Stimulated activated CD8-positive, alpha-beta memory T cell treated with anti-CD3 and anti-CD28 coated beads, Interleukin-4, amount 100 ng/mL, for 4 hours (primary cell): ENCODE data around the gene RNF150.

Experiments
- DNase-seq, 2 donors: peaks; one replicate each; pipeline ENCODE4 v3.0.0-alpha.2; 2020; ENCODE audit warnings: low read depth in 2 of 2, low spot score in 1 of 2

RNF150 gene

DNA sequence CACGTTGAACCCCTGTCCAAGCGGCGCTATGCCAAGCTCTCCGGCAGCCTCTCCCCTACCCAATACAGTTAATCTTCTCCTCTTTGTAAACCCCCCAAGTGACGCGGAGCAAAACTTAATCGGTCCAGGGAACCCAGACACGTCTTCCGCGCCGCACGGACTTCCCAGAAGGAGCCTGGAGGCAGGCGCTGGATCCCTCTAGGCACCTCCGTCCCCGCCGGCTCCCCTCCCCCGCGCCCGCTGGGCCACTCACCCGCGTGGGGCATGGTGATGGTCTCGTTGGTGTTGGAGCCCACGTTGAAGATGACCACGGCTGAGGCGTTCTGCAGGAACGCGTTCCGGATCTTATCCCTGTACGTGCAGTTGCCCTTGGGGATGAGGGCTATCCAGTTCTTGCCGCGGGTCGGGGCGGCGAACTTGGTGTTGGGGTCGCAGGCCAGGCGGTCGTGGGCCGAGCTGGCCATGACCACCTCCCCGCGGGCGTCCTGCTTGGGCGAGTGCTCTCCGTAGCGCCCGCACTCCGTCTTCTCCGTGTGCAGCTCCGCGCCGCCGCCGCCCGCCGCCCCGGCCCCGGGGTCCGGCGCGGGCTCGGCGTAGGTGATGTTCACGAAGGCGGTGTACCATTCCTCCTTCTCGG is 1.1 kb downstream of the RNF150 start:
- DNase-seq, result no peak

DNA sequence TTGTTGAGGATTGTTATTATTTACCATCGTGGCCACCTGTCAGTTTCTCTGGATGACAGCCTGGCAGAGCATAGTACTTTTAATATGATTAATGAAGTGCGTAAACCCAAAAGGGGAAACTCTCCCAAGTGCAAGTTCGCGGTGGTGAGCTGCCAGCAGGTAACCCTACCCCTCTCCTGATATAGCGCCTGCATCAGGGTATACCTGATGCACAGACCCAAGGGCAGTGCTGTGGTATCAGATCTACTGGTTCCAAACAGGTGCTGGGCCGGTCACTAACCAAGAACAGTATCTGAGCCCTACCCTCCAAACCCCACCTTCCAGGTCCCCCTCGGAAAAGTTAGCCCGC is 1.6 kb downstream of the RNF150 start:
- DNase-seq, result no peak

DNA sequence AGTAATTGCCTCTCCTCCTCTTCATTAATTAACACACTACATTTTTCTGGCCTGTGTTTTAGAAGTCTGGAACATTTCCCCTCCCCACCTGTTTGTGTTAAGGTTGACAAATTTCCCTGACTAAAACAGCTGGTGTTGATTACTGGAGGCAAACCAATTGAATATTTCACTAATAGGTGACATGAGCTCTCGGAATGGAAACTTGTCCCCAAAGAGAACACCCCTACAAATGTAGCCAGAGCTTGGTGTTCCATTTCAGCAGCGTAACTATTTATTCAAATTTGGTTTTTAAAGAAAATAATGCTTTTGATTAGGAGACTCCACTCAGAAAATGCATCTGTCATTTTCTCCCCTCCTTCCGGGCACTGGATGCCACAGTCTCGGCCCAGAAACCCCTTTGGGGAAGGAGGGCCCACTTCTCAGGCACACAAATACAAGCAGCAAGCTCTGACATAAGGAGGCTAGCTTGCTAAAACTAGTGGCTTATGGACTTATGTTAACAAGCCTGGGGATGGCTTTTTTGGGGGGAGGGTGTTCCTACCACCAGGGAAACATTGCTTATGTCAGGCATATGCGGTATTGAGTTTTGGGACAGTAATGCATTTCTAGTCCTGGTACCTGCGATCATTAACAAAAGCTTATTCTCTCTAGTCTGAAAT is 2.2 kb downstream of the RNF150 start:
- no peak for DNase-seq

DNA sequence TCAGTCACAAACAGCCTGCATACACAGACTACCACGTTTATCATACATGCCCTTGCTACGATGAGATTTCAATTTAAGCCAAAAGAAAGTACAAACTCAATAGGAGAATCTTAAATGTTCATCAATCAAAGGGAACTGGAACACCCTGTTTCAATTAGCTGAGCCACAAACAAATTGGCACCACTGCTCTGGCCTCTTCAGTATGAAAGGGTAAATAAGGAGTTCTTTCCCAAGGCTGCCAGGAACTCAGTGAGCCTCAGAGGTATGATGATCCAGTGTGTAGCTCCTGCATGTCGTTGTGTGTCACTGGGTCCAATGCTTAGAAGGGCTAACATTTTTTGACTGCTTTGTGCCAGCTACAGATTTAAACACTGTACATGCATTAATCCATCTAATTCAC is 5.4 kb downstream of the RNF150 start:
- no peak for DNase-seq

DNA sequence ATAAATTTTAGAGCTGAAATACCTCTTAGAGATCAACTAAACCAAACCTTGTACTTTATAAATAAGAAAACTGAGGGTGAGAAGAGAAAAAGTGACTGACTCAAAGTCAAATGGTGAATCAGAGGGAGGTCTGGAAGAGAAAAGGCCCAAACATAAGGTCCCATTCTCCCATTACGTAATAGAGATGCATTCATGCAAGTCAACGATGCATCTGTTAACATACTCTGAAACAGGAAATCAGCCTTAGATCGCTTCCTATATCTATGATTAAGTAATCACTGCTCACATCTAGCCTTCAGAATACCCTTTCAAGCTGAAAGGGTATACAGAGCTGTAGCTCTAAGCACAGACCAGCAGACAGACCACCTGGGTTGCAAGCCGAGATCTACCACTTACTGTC is 6.5 kb downstream of the RNF150 start:
- no peak for DNase-seq

DNA sequence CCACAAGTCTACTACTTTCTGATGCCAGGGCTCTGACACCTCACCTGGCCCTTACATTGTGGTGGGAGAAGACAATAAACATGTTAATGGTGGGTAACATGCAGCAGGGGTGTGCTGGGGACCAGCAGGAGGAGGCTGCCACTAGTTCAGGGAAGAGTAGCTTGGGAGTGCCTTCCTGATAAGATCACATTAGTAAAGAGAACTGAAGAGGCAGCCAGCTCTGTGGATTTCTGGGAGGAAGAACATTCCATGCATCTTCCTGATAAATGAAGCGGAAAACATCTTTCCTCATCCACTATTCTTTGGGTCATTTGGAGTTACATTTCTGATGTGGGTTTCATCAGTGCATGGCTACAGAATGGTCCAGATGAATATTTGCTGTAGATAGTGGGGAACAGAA is 9.0 kb downstream of the RNF150 start:
- no peak for DNase-seq

DNA sequence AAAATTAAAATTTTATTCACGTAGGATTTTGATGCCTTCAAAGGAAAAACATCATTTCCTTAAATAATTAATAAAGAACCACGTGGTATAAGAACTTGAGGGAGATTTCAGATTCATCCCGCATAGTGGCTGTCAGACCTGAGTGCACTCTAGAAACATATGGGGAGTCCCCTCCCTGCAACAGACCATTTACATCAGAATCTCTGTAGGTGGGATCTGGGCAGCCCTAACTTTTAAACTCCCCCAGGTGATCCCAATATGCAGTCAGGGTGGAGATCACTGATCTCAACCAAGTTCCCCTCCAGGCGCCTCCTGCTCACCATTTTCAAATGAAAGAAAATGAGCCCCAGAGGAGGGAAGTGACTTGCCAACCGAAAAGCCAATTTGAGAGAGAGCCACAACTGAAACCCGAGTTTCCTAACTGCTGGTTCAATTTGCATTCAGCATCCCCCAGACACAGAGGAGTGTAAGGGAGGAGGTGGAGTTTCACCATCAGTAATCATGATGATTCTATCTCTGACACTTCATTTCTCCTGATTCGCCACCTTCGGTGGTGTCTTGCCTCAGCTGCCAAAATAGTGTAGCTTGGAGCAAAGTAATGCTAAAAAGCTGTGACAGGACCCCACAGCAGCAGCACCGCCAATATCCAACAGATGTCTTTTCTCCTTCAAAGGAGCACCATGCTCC is 11.4 kb downstream of the RNF150 start:
- no peak for DNase-seq

DNA sequence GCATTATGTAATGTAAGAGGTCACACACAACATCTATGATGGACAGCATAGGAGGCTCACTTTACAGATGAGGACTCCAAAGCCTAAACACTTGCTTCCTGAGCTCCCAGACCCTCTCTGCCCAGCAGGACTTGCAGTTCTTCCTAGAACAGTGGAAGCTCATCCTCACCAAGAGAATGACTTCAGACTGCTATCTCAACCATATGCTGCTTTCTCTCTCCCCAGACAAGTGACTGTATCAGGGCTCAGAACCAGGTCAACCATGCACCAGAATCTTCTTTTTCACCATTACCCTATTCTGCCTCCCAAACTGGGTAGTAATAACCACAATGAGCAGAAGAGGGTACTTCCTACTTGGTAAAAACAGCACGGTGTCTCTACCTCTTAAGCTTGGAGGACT is 12.2 kb downstream of the RNF150 start:
- no peak for DNase-seq

DNA sequence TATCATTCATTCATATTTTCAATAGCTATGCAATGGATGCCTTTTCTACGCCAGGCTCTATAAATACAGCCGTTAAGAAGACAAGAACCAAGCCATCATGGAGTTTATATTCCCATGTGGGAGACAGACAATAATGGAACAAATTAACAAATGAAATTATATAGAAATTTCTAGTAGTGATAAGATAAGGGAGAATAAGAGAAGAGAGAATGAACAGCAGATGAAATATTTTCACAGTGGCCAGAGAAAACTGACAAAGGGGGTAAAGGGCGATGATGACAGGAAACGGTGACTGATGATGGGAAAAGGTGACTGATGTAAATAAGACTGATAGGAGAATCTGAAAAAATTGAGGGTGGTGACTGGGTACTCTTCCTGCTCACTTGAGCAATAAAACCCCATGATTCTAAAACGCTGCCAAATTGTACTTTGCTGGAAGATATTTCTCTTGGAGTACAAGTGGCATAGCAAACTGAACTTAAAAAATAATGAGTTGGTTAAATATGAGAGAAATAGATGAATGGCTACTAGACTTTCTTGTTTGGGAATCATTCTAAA is 13.2 kb downstream of the RNF150 start:
- DNase-seq, result no peak

DNA sequence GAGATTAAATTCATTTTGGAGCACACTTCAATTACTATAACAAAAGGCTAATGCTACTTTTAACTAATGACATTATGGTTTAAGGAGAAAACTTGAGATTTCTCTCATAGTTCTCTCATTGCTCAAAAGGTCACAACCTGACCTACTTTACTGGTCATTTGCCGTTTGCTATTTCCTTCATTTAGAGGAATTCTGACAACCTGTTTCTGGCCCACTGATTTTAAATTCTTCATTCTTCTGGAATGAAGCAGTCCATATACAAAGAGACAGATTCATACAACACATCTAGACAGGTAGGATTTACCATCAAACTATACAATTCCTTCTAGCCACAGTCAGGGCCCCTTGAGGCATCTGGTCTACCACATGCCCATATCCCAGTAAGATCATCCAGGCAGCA is 14.2 kb downstream of the RNF150 start:
- DNase-seq, result no peak

DNA sequence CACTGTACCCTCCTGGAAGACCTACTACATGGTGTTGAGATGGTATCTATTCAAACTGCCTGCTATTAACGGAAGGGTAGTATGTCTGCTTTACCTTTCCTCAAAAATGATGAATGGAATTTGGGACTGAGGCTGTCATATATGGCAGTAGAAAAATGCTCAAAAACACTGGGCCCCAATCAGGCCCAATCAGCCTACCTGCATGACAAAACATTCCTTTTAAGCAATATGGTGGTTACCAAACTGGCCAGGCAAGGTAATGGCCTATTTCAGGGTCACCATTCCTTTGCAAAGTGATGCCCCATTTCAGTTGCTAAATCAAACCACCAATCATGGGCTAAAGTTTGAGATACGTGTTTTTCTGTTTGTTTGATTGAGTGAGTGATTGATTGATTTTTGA is 14.9 kb downstream of the RNF150 start:
- no peak for DNase-seq

DNA sequence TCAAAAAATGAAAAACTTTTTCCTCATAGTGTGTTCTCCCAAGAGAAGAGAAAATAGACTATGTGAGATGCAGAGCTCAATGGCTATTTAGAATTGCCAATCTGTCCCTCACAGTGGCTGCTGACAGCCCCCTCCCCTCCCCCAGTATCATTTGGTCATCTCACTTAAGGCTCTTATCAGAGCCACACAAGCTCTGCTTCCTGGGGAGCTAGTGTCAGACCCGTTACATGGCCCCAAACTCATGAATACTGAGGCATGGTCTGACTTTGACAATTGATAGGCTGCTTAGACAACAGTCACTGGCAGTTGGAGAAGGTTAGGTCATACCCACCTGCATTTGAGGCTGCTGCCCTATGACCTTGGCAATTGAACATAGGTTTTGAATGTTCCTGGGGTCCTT is 15.3 kb downstream of the RNF150 start:
- no peak for DNase-seq

DNA sequence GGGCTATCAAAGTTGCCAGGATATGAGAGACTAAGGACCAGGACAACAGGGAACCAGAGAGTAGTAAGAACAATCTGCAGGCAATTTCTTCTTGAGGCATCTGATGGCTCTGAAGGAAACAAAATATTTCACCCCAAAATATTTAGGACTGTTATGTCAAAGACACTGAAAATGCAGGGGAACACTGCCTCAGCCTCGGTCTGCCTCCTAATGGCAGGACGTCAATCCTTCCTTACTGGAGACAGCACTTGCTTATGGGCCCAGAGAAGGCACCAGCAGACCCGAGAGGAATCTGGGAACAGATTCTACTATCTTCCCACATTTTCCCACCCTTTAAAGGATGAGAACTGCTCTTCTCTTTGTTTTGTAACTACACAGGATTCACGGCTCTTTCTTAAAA is 23.3 kb downstream of the RNF150 start:
- no peak for DNase-seq

DNA sequence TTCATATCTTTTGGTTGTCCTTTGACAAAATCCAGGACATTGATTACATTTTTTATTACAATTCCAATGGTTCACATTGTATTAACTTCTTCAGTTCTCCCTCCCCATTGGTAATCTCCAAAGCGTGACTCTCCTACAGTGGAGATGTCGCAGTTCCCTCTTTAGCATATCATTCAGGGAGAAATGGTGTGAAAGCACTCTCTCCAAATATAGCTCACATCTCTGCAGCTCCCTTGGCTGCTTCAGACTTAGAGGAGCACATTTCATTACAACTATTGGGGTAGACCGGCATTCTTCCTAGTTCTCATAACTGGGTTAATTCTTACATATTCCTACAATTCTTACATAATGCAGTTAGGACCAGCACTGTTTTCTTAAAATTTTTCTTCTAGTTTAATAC is 25.3 kb downstream of the RNF150 start:
- DNase-seq, result no peak

DNA sequence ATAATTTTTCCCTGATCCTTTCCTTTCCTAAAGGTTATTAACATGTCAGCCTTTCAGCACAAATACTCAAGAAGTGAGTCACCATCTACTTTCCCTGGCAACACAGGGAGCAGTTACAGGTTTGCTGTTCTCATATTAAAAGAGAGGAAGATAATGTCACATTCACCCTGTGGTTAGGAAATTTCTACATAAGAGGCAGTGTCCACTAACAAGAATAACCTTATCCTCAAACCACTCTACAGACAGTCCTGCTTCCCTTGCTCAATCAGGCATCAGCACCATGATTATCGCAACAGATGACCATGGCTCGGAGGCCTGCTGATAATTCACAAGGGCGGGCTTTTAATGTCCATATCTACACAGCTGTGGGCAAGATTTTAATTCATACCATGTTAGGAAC is 30.9 kb downstream of the RNF150 start:
- DNase-seq, result no peak

DNA sequence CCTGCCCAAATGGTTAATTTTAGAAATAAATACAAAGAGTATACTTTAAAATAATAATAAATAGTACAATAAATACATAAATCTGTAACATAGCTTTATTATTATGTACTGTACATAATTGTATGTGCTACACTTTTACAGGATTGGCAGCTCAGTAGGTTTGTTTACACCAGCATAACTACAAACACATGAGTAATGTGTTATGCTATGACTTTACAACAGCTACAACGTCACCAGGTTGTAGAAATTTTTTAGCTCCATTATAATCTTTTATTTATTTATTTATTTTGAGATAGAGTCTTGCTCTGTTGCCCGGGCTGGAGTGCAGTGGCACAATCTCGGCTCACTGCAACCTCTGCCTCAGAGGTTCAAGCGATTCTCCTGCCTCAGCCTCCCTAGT is 31.8 kb downstream of the RNF150 start:
- DNase-seq, result no peak

DNA sequence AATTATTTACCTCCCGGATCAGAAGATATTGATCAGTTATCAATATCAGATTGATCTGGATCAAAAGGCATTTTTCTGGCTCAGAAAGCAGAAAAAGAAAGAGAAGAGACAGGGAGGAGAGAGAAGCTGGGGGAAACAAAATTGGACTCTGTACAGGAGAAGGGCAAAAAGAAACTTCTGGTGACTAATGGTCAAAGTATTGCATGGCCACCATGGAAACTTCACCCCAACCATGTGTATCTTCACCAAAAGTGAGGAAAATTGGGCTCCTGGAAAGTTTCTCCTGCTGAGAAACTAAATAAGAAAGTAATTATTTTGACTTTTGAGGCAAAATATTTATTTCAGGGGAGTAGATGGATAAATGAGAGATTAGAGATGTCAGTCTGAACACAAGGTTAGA is 33.9 kb downstream of the RNF150 start:
- no peak for DNase-seq

DNA sequence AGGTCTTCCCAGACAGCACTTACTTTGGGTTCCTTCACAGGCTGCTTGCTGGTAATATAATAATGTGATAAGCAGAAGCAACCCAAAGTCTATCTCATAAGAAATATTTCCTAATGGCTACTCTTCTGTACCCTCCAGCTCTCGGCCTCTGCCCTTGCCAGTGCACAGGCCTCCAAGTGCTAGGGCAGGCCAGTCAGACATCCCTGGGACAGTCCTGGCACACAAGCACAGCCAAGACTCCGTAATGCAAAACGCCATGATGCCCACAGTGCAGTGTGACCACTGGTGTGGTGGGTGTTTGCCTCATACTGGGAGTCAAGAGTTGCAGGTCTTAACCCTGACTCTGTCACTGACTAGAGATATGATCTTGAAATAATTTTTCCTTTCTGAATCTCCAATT is 35.1 kb downstream of the RNF150 start:
- no peak for DNase-seq

DNA sequence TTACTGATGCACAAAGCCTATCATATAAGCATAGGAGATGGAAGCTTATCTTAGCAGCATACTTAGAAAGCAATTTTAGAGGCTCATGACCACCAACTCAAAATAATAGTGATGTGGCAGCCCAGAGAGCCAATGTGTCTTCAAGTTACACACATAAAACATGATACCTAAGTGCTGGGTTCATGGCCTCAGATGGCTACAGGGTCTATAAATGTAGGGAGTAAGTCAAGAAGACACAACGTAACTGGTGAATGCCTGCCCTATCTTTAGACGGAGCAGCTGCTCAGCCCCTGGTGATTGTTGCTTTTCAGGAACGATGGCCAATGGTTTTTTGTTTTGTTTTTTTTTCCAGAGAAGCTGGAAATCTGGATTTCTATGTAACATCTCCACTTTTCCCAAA is 42.8 kb downstream of the RNF150 start:
- DNase-seq, result no peak

DNA sequence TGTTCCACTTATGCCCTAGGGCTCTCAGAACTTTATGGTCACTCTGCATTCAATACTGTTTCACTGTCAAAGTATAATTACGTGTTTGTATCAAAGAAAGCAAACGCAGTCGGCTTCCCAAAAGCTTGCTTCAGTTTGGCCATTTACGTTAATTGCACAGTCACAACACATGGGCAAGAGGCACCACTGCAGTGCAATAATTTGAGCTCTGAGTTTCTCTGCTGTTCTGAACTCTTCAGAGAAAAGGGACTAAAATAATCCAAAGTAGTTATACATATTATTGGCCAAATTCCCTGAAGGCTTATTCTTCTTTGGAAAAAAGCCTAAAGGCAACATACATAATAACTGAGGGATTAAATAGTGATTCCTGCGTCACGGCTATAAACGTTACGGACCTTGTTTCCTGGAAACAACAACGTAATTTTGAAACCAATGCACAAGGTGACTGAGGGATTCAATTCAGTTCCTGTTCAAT is 51.3 kb downstream of the RNF150 start:
- no peak for DNase-seq

DNA sequence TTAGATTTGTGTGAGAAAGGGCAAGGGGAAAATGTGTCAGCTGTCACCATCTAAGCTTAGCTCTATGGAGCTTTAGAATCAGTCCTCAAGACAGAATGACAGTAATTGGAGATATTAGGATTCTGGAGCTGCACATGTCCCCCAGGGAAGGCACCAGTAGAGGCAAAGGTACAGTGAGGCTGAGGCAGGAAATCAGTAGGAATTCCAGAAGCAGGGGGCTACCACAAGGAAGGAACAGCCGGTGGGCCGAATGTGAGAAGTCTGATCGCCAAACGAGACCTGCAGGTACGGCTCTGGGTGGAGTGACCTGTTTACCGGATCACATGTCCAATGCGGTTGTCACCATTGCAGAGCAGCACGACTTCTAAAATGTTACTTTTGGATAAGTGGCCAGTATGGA is 52.6 kb downstream of the RNF150 start:
- no peak for DNase-seq

DNA sequence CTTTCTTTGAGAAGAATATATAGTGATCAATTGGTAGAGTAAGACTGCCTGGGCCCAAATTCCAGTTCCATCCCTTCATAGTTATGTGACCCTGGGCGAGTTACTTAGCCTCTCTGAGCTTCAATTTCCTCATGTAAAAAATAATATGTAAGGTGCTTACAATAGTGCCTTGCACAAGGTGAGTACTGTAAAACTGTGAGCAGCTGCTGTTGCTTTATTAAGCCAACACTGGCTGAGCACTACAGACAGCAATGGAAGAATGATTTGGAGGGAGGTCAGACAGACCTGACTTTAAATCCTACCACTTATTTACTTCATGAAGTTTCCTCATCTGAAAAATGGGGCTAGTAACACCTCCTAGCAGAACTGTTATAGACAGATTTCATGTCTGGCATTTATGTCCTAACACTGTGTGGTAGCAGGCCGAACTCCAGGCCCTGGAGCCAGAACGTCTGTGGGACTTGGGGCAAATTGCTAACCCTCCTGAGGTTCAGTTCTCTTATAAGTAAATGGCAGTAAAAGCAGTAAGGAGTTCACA is 53.8 kb downstream of the RNF150 start:
- no peak for DNase-seq
